HG02763 (cell line): ENCODE measurements around the gene NAPEPLD.
"Not testable (repeated sequence)": the region's sequence is repeated elsewhere in the genome, so short reads cannot be mapped to it uniquely, and the experiment has no call there.

Experiments
- ATAC-seq: cut with Tn5 transposase; IDR thresholded peaks from one replicate; pipeline ENCODE4 v1.9.1; 2021; ENCODE audit warnings: mild to moderate bottlenecking, moderate library complexity; ENCODE audit not compliant: unreplicated experiment

The NAPEPLD gene

DNA sequence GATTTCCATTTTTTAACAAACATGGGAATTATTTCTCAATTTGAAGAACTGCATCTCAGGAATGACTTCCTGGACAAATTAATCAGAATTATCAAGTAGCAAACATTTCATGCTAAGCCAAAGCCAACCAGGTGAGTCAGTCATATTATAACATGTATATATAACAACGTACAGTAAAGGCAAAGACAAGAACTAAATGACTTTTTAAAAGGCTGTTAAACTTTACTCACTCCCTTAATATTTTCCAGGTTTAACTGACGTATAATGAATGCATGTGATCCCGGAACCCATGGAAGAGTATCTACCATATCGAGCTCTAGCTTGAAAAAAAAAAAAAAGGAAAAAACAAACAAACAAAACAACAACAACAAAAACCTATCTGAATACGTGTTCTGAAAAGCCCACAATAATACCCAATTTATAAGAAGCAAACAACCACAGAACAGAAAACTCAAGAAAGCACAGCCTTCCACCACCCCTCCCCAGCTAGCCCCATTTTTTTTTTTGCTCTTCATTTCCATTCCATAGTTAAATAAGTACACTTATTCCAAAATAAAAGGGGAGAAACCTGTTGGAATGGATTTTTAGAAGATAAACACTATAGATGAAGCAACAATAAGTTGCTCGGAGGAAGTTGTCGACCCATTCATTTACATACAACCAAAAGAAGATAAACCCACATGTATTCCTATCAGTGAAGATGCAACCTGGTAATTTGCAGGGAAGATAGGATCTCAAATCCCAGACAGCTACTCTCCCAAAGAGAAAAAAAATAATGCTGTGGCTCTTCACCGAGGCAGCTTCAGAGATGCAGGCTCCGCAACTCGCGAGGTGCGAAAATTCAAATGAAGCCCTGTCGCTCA is 537 bp downstream of the NAPEPLD start:
- no peak for ATAC-seq

DNA sequence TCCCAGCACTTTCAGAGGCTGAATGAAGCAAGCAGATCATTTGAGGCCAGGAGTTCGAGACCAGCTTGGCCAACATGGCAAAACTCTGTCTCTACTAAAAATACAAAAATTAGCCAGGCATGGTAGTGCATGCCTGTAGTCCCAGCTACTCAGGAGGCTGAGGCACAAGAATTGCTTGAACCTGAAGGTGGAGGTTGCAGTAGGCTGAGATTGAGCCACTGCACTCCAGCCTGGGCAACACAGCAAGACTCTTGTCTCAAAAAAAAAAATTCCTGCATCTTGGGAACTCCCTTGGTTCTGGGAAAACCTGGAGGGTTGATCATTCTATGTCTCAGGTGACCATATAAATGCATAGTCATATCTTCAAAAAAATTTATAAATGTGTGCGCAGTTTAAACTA is 4.1 kb downstream of the NAPEPLD start:
- not testable (repeated sequence) for ATAC-seq

DNA sequence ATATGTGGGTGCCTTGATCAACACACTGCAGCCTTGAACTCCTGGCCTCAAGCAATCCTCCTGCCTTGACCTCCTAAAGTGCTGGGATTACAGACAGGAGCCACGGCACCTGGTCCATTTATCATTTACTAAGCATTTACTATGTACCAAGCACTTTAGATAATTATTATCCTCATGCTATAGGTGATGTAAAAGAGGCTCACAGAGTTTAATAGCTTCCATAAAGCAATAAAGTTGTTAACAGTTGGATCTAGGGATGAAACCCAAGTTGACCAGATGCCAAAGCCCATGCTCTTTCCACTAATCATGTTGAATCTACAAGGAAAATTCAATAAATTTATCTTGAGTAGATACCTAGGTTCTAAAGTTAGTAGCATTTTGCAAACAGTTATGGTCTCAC is 5.0 kb downstream of the NAPEPLD start:
- ATAC-seq = no peak

DNA sequence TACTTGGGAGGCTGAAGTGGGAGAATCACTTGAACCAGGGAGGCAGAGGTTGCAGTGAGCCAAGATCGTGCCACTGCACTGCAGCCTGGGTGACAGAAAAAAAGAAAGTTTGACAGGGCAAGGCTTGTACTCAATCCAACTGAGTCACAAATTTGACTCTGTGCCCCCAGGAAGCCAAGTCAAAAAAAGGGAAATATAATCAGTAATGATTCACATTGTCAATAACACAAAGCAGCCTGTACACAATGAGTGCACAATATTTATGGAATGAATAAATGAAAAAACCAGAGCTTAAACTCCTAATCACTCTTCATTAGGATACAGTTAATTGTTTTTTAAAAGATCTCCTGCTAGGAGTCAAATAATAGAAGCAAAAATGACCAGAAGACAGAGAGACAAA is 6.4 kb downstream of the NAPEPLD start:
- ATAC-seq = no peak

DNA sequence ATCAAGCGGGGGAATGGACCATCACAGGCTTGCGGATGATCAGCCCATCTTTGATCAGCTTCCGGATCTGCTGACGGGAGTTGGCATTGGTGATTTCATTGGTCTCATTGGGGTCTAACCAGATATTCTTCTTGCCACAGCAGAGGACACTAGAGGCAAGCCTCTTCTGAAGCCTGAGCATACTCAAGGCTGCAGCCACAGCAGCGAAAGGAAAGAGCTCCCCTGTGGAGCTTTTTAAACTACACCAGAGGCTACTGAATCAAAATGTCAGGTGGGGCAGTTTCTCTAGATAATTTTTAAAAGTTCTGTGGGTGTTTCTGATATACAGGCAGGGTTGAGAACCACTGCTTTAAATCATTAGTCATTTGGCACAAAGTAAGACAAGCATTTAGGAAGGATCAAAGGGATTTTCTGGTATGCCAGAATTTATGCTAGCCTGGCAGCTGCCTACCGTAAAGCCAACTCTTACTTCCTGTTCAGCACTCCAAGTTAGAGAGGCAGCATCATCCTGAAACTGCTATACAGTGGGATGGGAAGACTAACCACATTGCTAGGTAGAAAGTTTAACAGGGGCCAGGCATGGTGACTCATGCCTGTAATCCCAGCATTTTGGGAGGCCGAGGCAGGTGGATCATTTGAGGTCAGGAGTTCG is 7.0 kb downstream of the NAPEPLD start:
- no peak for ATAC-seq

DNA sequence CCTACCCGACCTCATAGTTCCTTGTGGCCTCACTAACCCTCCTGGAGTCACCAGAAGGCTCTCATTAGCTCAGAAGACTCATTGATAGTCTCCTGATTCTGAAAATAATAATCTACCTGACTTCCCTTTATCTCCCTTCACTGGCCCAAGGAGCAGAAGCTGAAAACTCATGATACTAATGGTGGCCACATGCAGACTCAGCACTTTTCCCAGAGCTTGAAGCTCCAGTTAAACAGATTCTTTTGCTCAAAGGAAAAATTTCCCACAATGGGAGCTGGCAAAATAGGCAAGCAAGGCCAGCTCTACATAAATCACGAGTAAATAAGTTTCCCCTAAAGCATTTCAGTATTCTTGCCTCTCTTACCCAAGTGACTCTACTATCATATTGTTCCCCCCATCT is 8.2 kb downstream of the NAPEPLD start:
- ATAC-seq = no peak

DNA sequence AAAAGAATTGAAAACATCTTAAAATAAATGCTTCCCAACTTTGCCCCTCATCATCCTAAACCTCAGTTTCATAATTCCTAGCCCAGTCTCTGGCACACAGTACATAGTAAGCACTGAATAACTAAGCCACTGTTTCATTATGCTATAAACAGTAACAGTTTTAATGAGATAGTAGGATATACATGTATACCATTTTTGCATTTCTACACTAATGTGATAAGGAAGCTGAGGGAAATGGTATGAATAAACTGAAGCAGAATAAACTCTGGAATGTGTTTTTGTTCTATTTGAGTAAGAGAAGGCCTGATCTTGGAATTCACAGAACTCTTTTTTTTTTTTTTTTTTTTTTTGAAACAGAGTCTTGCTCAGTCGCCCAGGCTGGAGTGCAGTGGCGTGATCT is 8.8 kb downstream of the NAPEPLD start:
- no peak for ATAC-seq

DNA sequence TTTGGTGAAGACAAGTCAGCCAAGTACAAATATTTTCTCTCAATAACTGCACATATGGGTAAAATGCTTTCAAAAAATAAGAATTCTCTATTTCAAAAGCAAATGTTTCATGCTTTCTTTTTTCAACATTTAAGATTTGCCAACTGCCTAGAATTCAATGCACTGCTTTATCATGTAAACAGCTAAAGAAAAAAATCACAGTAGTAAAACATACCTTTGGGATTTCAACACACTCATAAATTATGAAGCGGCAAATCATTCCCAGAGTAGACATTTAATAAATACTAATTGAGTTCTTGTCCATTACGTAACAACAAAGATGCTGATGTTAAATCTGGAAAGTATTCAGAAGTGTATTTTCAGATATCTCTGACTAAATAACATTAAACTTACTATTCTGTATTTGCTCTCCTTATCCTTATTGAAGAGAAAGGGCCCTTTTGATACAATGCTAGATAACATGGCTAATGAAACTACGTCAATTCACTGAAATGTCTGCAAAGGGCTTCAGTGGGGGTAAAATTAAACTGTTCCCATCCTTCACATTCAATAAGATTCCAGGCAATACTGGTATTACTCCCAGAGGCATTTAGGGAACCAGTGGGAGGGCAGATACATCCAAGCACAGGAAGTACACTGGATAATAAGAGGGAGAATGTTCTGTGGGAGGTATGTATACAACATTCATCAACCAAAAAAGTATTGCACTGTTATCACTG is 13.9 kb downstream of the NAPEPLD start:
- ATAC-seq = no peak

DNA sequence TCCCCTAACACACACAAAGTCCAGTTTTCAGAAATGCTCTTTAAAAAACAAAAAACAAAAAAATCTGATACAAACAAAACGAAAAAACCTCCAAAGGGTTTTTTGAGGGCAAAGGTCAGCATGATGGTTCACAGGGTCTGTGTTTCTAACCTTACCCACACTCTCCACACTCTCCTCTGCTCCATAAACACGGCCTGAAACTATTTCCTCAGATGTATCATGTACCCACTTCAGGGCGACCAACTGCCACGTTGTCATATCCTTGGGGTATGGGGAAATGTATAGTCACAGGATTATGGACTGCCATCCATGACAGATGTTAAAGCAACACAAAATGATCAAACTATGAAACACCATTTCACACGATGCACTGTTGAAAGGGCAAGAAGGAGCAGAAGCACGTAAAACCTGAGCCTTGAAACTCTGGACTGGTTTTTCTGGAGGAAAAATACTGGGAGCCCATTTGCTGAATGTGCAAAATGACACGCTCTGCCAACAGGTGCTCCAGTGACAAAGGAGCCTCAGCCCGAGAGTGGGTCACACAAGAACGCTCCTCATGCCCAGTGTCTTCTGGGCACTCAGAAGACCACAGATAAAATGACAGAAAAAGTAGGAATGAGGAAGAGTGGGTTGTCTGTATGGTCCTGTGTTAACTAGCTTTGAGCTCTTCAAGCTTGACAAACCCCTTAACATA is 15.8 kb downstream of the NAPEPLD start:
- ATAC-seq = no peak

DNA sequence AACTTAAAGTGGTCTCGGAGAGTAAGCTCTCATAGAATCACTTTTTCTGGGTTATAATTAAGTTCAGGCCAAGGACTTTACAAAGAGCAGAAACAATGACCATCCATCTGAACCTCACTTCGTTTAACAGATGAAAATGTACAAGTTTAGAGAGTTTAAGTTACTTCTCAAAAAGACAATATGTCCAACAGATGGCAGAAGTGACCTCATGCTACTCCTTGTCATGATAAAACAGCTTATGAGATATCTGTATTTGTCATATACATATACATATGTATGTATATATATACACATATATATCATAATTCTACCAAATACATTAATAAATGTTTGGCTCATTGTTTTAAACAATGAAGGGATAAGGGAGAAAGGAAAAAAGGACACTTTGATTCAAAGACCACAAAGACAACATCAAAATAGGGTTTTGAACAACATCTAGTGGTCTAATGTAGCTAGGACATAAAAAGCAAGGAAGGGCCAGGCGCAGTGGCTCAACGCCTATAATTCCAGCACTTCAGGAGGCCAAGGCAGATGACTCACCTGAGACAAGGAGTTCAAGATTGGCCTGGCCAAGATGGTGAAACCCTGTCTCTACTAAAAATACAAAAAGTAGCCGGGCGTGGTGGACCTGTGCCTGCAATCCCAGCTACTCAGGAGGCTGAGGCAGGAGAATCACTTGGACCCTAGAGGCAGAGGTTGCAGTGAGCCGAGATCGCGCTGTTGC is 17.8 kb downstream of the NAPEPLD start:
- ATAC-seq = no peak

DNA sequence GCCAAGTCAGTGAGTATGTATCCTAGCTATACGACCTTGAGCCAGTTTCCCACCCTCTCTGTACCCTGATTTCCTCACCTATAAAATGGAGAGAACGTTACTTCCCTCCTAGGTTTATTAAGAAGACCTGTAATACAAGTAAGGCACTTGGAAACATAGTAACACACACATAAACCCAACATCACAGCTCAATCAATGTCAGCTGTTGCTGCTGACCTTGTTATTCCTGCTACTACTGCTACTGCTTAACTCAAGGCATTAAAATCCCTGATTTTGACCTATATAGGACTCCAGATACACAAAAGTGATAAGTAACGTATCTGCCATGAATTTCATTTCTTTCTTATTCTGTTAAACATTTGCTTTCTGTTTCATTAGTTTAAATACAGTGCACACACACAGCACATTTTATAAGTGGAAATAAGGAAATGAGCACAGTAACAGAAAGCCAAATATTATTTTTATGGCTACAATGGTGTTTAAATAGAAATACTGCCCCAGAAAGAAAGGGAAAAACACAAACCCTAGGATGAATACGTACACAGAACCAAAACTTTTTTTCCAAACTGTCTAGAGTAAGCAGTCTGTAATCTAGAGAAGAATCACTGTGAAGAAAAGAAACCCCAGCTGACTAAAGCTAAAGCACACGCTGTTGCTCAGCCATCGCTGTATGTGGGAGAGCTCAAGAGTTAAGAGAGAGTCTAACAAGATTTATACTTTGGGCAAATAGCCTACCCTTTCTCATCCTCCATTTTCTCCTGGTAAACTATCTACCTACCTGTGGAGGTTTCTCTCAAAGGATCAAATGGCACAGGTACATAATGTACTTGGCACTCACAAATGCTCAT is 19.0 kb downstream of the NAPEPLD start:
- ATAC-seq = no peak

DNA sequence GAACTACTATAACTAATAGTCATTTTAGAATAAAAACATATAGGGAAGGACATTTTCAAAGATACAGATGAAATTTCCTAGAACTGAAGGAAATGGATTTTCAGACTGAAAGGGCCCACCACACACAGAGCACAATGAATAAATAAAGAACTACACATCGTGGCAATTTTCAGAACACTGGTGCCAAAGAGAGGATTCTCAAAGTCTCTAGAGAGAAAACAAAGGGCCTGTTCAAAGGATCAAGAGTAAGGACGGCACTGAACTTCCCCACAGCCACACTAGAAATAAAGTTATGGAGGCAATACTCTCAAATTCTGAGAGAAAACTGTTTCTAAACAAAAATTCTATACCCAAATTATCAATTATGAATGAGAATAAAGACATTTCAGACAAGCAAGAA is 21.9 kb downstream of the NAPEPLD start:
- ATAC-seq = no peak

DNA sequence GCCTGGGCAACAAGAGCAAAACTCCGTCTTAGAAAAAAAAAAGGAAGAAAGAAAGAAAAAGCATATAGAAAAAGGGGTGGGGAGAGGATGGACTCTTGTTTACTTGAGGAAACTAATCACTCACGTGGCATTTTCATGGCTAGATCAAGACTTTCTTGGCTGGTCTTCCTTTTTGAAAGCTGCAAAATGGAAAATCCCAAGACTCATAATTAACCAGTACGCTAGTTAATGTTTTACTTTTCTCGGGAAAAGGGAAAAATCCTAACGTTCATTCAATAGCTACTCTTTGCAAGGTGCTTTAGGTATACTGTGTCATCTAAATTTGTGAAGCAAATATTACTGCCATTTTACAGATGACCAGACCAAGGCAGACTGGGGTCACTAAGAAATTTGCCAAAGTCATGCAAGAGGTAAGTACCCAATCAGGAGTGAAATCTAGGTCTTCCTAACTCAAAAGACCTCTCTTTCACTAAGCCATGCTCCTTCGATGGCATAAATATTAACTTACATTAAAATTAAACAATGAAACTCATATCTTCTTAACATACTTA is 24.4 kb downstream of the NAPEPLD start:
- no peak for ATAC-seq

DNA sequence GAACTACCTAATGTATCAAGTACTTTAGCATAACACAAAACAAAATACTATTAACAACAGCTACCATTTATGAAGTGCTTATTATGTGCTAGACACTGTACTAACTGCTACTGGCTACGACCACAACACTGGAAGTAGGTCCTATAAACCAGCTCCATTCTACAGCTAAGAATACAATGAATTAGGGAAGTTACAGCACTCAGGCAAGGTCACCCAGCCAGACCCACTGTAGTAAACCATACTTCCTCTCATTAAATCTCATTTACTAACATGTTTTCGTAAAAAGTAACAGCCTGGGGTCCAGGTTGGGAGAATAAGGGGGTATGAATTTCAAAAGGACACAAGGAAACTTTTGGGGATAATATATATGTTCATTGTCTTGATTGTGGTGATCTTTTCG is 25.4 kb downstream of the NAPEPLD start:
- ATAC-seq = no peak

DNA sequence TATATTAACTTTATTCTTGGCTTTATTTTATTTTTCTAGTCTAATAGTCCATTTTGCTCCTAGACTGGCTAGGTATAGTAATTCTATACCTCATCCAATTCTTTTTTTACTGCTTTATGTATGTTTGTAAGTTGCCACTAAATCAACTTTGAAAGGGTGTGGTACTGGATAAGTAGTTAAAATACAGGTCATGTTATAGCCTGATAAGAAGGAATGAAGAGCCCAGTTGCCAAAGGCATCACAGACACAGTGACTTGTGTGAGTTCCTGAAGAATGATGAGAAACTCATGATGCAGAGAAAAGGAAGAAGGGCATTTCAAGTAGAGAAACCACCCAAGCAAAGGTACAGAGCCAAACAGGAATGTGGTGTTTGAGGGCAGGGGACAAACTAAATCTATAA is 27.3 kb downstream of the NAPEPLD start:
- no peak for ATAC-seq

DNA sequence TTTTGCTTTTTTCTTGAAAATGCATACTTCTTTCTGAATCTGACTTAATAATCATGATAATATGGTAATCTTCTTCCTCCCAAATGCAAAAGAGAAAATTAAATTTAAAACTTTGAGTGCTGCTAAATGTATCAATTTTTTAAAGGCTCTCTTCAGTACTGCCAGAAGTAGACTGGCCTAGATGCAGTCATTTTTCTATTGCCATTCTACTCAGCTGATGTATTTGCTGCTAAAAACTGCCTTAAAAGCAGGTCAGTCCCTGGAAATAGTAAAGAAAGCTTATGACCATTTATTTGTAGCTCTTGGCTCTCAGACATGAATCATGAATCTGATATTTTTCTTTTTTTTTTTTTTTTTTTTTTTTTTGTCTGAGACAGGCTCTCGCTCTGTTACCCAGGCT is 28.5 kb downstream of the NAPEPLD start:
- ATAC-seq = no peak

DNA sequence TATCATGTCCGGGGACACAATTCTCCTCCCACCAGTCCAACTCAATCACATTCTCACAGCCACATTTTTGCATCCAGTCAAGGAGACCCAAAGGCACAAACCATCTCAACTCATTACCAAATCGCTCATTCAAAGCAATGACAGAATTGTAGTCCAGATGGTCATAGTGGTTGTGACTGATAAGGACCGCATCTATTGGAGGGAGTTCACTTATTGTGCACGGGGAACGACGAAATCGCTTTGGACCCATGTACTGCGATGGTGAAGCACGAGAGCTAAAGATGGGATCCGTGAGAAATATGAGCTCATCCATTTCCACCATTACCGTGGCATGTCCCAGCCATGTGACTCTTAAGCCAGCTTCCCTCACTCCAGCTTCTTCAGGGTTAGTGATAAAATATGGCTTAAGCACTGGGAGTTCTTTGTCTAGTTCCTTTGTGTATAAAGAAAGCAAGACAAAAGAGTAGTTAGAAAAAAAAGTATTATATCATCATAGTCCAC is 29.1 kb downstream of the NAPEPLD start:
- no peak for ATAC-seq

DNA sequence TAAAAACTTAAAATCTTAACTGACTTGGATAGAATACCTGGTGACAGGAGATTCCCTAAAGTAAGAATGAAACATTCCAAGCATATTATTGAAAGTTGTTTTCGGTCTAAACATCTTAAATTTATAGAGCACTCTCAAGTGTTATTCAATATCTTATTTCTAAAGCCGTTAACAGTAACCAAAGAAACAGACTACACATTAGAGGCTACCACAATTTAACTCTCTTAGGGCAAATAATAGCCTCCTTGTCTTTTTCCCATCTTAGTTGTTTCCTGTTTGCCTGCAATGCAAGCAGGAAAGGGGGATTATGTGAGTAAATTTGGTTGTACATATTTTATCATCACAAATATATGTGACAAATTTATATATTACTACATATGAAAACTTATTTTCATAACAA is 31.4 kb downstream of the NAPEPLD start:
- no peak for ATAC-seq

DNA sequence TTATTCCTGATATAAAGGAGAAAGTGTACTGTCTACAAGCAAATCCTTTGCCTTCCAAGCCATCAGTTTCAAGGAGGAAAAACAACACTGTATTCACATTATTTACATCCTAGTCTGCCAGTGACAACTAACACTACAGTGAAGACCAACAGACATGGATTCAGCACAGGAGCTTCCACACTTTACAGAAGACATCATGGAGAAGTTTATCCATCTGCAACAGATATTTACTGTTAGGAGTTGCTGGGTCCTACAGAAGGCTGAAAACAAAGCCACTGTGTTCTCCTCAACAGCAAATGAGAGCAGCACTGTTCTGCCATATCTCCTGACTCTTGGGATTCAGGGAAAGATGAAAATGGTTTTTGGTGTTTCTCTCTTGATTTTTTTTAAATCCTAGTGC is 31.9 kb downstream of the NAPEPLD start:
- ATAC-seq = no peak
